Measurements from ENCODE around the gene TUBGCP2. TPM values are rescaled to one million over a fixed set of nuclear protein-coding genes. Genes with fewer than 3 reads are reported as not detected.

TUBGCP2 gene
- total and polyA plus RNA-seq, 2 of the 13 experiments (the other 11 are each of a cell fraction or from before 2014, with no cell fraction given): 21.3 to 34.5 TPM

DNA sequence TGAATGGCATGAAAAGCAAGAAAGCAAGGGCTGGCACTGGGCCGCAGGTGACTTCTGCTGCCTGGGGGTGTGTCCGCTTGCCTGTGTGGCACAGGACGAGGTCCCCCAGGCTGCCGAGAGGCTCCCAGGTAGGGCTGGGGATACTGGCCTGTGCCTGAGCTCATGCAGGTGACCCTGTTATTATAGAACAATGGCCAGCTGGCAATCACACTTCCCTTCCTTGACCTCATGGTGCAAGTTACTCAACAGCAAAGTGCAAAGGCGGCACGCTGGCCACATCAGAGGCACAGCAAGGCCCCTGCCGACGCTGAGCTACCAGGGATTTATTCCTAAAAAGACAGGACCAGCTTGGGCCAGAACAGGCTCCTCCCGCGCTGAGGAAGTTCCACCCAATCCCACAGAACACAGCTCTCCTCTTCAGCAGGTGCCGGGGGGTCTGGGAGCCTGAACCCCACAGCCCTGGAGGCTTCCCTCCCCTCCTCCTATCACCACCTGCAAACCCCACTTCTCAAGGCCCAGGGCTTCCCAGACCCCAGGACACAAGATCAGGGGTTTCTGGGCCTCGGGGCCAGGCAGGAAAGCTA is 30.6 kb downstream of the TUBGCP2 start (continued):
- TF ChIP-seq PAX8 (CRISPR knock-in tag; IDR thresholded peaks at IDR 0.05; ENCODE audit: borderline replicate concordance) (no peak), FOXO1 (CRISPR knock-in tag; IDR thresholded peaks at IDR 0.05) (no peak)

GRCh38 chr10:133277277-133277992 is 31.2 kb downstream of the TUBGCP2 start:
- no TSS peak for BruUV-seq (replicated peaks)
- CTCF ChIA-PET (ENCODE audit: low intra/inter-chr PET ratio, low total read pairs): no interaction called here
- Histone ChIP-seq H3K9ac (ENCODE audit: insufficient read depth, low read depth, low read length) (no peak overlapping the region), H3K4me2 (ENCODE audit: low read depth, low read length) (peak overlapping the region; percentile 60), H3K27ac (ENCODE audit: extremely low read length, insufficient read depth, low read length) (no peak overlapping the region), H4K20me1 (ENCODE audit: insufficient read depth, low read length) (peaks cover 7% of the 10 kb centered on the region; the same call in 1 of the 2 replicates), H3K4me1 (ENCODE audit: insufficient read depth, low read length) (peaks cover 23% of the 10 kb centered on the region), H3K79me2 (ENCODE audit: insufficient read depth, low read length) (no peaks in the 10 kb centered on the region), H3K36me3 (replicated peaks in 1 of 2; ENCODE audit: control insufficient read depth in 1 of 2, insufficient read depth in 2 of 2, low read length in 2 of 2) (peaks cover 7 to 15% of the 10 kb centered on the region in 2 experiments; a peak in 3 of 5 replicates), H3K9me3 (ENCODE audit: low read length) (no peaks in the 10 kb centered on the region), H2AFZ (ENCODE audit: low read length) (no peak overlapping the region), H3K27me3 (ENCODE audit: control insufficient read depth in 1 of 2, insufficient read depth in 2 of 2, low read length in 2 of 2) (peaks cover 0 to 21% of the 10 kb centered on the region in 2 experiments; a peak in 3 of 5 replicates), H3K4me3 (replicated peaks in 1 of 3; ENCODE audit: insufficient read depth in 1 of 3, low read depth in 2 of 3, low read length in 3 of 3) (peak overlapping the region in 1 of 3 experiments; percentile 48; a peak in 1 of 6 replicates)
- ATAC-seq (peak; percentile 18), FAIRE-seq (no peak), DNase-seq (ENCODE audit: low spot score) (no peak)
- 19% methylated on average over 10 of the region's 25 CpGs for WGBS (ENCODE audit: low lambda C conversion rate)
- POLR2A ChIA-PET: interaction anchor here (1.2 kb wide), 1 partner anchor 20 kb away, joined by 6 read pairs; no protein-coding TSS in a partner anchor
- intact Hi-C loops (cut with micrococcal nuclease; ENCODE audit: unreplicated experiment): no loop called here
- in situ Hi-C loops (cut with HindIII; ENCODE audit: extremely low pct_ligation_motif_present, low pct_unique_long_range_greater_than_20kb): no loop called here
- TF ChIP-seq THAP9 (CRISPR knock-in tag; IDR thresholded peaks at IDR 0.05; ENCODE audit: borderline replicate concordance) (no peak), ZNF788 (CRISPR knock-in tag; IDR thresholded peaks at IDR 0.05; ENCODE audit: borderline replicate concordance) (no peak), ZNF225 (CRISPR knock-in tag; IDR thresholded peaks at IDR 0.05) (no peak), ETV5 (CRISPR knock-in tag; IDR thresholded peaks at IDR 0.05; ENCODE audit: borderline replicate concordance) (no peak), ZNF274 (CRISPR knock-in tag; IDR thresholded peaks at IDR 0.05) (no peak), POLR2A (IDR thresholded peaks at IDR 0.05; ENCODE audit: insufficient read depth in 1 of 2, low read depth in 2 of 2, low read length in 2 of 2) (0 out of 4 replicates have a peak, but pooled peaks of 1 of the 2 experiments have one; percentile 9), AGO2 (optimal IDR thresholded peaks at IDR 0.05; ENCODE audit: low read depth, low read length) (peak; percentile 82), SETDB1 (CRISPR knock-in tag; IDR thresholded peaks at IDR 0.05; ENCODE audit: borderline replicate concordance) (no peak), ZNF20 (CRISPR knock-in tag; IDR thresholded peaks at IDR 0.05) (no peak), DNMT3B (CRISPR knock-in tag; conservative IDR thresholded peaks at IDR 0.05) (no peak), ZNF740 (CRISPR knock-in tag; IDR thresholded peaks at IDR 0.05) (0 out of 2 replicates have a peak, but pooled peaks have one; percentile 35), AGO1 (IDR thresholded peaks at IDR 0.05; ENCODE audit: low read depth, low read length, poor library complexity, severe bottlenecking) (peak; percentile 41), CENPX (CRISPR knock-in tag; IDR thresholded peaks at IDR 0.05) (no peak), MTF2 (CRISPR knock-in tag; IDR thresholded peaks at IDR 0.05; ENCODE audit: borderline replicate concordance) (0 out of 2 replicates have a peak, but pooled peaks have one; percentile 17), NR2C2 (CRISPR knock-in tag; IDR thresholded peaks at IDR 0.05; ENCODE audit: borderline replicate concordance) (peak; percentile 62), NR1H2 (CRISPR knock-in tag; IDR thresholded peaks at IDR 0.05; ENCODE audit: borderline replicate concordance, low read depth) (0 out of 2 replicates have a peak, but pooled peaks have one; percentile 9), MTA1 (CRISPR knock-in tag; IDR thresholded peaks at IDR 0.05; ENCODE audit: borderline replicate concordance) (peak; percentile 24; the same call in 1 of the 2 replicates)
